GM13976 (cell line): ENCODE results near the gene CXCL14.

ENCODE experiments used
- DNase-seq: peaks from one replicate; pipeline ENCODE4 v3.0.0; 2012; ENCODE audit warnings: low spot score
- in situ Hi-C: fragments of 300-500 bp; cut with MboI; formaldehyde crosslinking; loops from one replicate; pipeline ENCODE4 v1.12.0; 2022; ENCODE audit warnings: low sequenced_read_pairs, mixed read lengths, inconsistent platforms; ENCODE audit not compliant: unreplicated experiment
- TF ChIP-seq, protein P1 (sequence below): IDR thresholded peaks from 2 replicates; pipeline ENCODE4 v1.5.1; 2012; ENCODE audit warnings: borderline replicate concordance, mild to moderate bottlenecking; ENCODE audit not compliant: insufficient read depth; ENCODE audit errors: extremely low read depth, missing control alignments, control extremely low read depth

Gene CXCL14

DNA sequence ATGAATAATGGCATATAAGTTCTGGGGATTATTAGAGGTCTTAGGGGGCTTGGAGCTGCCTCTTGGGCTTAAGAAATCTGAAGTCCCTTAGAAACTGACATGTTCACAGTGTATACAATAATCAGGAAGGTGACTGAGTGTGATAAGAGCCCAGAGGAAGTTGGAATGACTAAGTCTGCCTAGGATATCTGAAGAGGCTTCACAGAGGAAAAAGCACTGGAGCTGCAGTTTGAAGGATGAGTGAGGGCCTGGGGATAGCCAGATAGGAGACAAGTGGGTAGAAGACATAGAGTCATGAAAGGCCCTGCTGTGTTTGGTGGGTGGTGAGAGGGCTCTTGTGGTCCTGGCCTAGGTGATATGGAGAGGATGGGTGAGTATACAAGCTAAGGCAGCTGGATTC lies 51.9 kb downstream of the CXCL14 start:
- in situ Hi-C loops = no loop called here

DNA sequence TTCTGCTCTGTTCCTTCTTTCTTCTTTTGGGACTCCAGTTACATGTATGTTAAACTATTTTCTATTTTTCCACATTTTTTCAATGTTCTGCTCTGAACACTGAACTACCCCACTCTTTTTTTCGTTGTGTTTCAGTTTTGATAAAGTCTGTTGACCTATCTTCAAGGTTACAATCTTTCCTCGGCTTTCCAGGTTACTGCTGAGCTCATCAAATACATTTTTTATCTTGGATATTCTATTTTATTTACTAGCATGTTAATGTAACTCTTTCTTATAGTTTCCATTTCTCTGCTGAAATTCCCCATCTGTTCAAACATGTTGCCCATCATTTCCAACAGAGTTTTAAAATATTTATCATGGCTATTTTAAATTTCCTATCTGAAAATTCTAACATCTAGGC lies 56.8 kb downstream of the CXCL14 start:
- in situ Hi-C loops = no loop called here

More for the DNA sequence above, 51.9 kb downstream of the CXCL14 start:
- TF ChIP-seq, protein P1, sequence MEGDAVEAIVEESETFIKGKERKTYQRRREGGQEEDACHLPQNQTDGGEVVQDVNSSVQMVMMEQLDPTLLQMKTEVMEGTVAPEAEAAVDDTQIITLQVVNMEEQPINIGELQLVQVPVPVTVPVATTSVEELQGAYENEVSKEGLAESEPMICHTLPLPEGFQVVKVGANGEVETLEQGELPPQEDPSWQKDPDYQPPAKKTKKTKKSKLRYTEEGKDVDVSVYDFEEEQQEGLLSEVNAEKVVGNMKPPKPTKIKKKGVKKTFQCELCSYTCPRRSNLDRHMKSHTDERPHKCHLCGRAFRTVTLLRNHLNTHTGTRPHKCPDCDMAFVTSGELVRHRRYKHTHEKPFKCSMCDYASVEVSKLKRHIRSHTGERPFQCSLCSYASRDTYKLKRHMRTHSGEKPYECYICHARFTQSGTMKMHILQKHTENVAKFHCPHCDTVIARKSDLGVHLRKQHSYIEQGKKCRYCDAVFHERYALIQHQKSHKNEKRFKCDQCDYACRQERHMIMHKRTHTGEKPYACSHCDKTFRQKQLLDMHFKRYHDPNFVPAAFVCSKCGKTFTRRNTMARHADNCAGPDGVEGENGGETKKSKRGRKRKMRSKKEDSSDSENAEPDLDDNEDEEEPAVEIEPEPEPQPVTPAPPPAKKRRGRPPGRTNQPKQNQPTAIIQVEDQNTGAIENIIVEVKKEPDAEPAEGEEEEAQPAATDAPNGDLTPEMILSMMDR = no peak
- no peak for DNase-seq

More for the DNA sequence above, 56.8 kb downstream of the CXCL14 start:
- TF ChIP-seq, protein P1 = no peak
- DNase-seq = no peak
